HG03139 (cell line): Measurements from ENCODE around the gene STAC2.
"Not testable (repeated sequence)": the region's sequence is repeated elsewhere in the genome, so short reads cannot be mapped to it uniquely, and the experiment has no call there.

Experiments used
- ATAC-seq: cut with Tn5 transposase; IDR thresholded peaks from one replicate; pipeline ENCODE4 v1.9.1; 2021; ENCODE audit not compliant: unreplicated experiment

Gene STAC2, protein sequence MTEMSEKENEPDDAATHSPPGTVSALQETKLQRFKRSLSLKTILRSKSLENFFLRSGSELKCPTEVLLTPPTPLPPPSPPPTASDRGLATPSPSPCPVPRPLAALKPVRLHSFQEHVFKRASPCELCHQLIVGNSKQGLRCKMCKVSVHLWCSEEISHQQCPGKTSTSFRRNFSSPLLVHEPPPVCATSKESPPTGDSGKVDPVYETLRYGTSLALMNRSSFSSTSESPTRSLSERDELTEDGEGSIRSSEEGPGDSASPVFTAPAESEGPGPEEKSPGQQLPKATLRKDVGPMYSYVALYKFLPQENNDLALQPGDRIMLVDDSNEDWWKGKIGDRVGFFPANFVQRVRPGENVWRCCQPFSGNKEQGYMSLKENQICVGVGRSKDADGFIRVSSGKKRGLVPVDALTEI

DNA sequence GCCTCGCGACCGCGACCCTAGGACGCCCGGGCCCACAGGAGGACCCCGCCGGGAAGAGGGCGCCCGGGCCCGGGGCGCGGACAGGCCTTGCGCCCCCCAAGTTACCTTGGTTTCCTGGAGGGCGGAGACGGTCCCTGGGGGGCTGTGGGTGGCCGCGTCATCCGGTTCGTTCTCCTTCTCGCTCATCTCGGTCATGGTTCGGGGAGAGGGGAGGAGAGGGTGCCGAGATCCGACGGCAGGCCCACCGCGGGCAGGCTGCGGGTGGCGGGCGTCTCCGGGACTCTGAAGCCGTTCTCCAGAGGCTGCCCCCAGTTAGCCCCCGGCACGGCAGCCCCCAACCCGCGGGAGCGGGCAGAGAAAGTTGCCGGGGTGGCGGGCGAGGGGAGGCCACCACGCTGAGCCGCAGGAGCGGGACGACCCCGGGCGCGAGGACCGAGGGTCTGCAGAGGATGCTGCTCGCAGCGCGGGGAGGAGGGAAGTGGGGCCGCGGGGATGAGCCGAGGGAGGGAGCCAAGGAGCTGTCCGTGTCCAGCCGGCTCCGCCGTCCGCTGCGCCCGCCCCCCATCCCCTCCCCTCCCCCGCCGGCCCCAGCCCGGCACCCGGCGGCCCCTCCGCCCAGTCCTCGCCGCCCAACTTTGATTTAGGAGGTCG is at the start of gene STAC2:
Gene STAC2 (minus strand): TSS at position 638 of the 651 bp plus-strand sequence. CDS start 443 bp downstream, at position 195.
- no peak for ATAC-seq

DNA sequence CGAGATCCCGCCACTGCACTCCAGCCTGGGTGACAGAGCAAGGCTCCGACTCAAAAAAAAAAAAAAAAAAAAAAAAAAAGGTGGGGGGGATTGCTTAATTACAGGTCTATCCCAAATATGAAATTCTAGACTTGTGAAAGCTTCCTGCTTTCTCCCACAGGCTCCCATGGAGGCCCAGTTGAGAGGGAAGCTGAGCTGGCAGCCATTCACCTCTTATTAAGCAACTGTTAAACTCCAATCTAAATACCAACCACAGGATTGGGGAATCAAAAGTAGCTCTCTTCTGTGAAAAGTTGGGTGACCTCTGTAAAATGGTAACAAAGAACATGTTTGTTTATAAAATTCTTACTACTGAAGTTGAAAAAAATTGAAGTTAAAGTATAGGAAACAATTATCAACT is 45.8 kb upstream of the STAC2 start:
- no peak for ATAC-seq

DNA sequence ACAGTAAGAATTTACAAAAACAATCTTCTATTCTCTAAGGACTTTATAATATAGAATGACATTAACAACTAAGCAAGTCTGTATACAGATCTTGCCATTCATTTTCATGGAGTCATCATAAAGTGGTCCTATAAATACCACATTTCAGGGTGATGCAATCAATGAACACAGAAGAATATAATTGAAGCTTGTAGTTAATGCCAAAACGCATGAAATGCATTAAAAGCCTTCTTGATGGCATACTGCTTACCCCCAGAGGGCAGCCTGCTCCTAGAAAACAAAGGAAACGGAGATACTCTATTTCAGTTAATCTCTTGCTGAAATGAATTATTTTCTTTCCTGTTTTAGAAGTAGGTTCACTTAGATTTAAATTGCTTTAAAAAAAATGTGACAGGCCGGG is 45.2 kb upstream of the STAC2 start:
- no peak for ATAC-seq

DNA sequence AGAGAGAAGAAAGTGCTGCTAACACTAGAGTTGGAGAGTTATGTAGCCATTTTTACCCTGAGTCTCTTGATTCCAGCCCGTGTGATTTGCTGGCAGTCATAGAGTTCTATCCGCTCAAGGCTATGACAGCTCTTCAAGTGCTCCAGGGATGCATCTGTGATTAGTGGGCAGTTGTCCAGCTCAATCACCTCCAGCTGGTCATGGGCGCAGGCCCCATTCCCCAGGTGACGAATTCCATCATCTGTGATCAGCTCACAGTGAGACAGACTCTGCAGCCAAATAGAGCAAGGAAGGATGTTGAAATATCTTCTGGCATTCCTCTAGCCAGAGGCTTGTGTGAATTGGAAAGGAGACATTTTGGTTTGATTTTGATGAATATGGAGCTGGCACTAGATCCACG is 38.4 kb upstream of the STAC2 start:
- ATAC-seq = no peak

DNA sequence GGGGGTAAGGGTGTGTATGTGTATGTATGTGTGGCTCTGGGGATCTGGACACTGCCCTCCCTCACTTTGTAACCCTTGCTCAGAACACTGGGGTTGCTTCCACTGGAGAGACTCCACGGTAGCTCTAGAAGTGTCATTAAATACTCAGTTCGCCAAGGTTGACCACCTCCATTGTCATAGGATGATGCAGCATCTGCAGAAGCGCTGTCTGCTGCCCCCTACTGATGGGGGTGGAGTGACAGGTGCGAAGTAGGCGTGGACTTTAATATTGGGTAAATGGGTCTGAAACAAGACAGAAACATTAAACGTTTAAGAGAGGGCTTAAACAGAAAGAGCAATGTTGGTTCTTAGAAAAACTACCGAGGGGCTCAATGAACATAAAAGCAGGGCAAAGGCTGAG is 35.5 kb upstream of the STAC2 start:
- ATAC-seq = no peak

DNA sequence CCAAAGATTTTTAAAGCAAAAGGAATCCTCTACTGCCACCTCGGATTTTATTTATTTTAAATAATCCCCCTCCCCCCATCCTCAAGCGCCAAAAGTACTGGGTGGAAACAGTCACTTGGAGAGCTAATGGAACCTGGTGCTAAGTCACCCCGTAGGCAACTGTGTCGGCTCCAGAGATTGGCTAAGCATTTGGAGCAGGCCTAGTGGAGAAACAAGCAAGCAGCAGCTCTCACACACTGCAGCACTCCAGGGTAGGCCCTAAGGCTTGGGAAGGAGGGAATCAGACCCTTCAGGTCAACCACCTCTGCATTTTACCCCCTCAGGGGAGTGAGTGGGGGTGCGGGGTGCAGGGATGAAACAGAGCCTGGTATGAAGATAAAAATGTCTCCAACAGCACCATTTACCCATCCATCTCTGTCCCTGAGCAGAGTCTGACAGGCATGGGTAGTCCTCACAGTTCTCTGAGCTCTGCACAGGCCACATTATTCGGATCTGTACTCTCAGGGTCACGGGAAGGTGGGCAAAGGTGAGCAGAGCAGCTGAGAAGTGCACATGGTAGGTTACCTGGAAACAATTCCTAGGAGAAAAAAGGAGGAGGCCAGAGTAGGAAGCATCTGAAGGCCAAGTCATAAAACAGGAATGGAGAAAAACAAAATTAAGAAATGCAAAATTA is 27.2 kb upstream of the STAC2 start:
- no peak for ATAC-seq

DNA sequence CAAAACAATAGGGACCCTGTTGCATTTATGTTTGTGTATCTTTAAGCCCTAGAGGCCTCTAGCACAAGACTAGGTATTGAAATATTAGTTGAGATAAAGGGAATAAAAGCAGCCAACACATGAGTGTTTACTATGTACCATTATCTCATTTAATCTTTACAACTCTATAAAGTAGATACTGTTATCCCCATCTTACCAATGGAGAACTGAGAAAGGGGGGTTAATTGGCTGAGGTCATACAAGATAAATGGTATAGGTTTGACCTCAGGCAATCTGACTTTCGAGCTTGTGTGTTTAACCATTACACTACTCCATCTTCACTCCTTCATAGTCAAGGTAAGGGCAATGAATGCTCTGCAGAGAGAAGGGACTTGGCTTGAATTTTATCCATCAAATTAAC is 26.3 kb upstream of the STAC2 start:
- no peak for ATAC-seq

DNA sequence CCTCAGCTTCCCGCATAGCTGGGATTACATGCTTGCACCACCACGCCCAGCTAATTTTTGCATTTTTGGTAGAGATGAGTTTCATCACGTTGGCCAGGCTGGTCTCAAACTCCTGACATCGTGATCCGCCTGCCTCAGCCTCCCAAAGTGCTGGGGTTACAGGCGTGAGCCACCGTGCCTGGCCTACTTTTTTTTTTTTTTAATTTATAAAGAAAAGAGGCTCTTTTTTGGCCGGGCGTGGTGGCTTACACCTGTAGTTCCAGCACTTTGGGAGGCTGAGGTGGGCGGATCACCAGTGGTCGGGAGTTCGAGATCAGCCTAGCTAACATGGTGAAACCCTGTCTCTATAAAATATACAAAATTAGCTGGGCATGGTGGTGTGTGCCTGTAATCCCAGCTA is 24.3 kb upstream of the STAC2 start:
- not testable (repeated sequence) for ATAC-seq

DNA sequence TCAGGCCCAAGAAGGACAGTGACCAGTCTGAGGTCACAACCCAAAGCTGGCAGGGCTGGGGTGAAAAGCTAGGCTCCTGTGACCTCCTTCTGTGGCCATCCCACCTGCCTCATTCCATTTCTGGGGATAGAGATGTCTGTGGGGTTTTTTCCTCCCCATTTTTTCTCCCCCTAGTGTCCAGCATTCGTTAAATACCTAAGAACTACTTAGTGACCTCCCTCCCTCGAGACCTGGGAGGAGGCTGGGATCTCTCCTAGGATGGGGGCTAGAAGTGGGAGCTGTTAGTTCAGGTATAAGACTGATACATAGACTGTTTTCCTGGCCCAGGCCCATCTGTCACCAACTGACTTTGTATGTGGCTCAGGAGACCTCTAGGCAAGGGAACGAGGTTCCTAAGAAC is 20.5 kb upstream of the STAC2 start:
- ATAC-seq = no peak

DNA sequence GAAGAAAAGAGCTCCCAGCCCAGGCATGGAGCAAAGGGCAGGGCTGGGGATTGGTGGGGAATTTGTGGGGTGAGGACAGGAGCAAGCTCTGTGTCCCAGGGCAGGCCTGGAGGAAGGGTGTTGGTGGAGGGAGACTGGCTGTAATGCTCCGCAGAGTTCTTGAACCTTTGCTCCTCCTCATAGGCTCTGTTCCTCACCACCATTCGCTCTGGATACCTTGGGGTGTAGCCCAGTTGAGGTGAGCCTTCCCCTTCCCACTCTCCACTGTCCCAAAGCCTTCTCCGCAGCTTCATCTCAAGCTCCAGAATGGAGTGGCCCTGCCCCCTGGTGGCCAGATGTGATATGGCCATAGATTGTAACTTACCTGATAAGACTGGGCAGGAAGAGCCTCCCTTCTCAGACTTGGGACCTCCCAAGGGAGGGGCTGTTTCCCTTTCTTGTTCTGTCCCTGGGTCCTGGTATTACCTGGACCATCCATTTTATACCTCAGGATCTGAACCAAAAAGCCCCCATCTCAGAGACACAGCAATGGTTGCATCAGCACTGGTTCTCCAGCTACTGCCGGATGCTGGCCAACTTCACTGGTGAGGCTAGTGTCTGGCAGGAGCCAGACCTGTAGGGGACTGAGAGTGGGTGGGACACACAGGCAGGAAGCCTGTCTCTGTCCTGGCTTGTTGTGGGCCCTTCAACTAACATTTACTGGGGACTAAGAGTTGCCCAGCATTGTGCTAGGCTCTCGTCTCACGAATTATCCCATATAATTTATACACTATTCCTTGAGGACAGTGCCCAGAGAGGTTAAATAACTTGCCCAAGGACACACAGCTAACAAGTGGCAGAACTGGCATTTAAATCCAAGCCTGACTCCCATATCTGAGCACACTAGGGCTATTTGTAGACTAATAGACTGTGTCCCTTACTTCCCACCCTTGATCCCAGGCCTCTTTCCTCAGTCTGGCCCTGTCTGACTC is 19.1 kb upstream of the STAC2 start:
- no peak for ATAC-seq

DNA sequence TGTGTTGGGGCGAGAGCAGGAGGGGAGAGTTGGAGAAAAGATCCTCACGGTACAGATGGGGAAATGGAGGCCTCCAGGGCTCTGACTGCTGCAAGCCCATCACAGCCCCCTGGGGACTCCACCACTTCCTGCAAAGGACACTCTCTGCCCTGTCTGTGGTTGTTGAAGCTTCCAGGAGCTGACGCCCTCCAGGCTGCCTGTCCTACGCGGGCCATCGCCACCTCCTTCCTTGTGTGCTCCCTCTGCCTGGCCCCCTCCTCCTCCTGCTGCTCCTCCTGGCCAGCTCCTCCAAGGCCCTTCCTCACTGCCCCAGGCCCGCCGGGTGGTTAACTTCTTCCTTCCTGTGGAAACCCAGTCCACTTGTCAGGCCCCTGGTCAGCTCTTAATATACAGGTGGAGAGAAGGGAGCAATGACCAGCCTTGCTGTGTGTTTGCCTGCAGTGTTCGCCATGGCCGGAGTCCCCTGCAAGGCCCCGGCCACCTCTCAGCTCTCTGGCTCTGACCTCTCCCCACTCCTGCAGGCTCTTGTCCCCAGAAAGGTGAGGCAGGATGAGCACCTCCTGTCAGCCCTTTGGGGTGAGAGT is 18.4 kb upstream of the STAC2 start:
- no peak for ATAC-seq

DNA sequence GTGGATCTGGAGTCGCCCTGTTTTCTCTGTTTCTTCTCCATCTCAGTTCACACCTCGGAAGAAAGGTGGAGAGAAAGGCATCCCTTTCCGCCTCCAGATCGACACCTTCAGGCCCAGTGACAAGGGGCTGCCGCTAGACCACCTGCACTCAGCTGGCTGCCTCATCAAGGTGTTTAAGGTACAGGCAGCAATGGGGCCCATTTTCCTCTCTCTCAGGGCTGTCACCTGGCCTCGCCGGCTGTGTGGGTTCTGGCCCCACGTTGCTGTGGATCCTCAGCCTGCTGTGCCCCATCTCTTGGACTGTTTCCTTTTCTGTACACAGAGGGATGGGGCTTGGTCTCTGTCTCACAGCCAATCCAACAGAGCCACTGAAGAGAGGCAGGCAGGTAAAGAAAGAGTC is 17.4 kb upstream of the STAC2 start:
- ATAC-seq = no peak

DNA sequence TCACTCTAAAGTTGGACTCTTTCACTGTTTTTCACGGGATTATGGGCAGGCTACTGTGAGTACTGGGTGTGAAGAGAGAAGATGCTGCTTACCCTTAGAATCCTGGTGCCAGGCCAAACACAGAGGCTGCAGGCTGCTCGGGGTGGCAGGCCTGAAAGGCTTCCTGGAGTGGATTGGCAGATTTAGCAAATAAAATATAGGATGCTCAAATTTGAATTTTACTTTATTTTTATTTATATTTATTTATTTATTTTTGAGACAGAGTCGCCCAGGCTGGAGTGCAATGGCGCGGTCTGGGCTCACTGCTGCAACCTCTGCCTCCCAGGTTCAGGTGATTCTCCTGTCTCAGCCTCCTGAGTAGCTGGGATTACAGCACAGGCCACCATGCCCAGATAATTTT is 14.9 kb upstream of the STAC2 start:
- no peak for ATAC-seq

DNA sequence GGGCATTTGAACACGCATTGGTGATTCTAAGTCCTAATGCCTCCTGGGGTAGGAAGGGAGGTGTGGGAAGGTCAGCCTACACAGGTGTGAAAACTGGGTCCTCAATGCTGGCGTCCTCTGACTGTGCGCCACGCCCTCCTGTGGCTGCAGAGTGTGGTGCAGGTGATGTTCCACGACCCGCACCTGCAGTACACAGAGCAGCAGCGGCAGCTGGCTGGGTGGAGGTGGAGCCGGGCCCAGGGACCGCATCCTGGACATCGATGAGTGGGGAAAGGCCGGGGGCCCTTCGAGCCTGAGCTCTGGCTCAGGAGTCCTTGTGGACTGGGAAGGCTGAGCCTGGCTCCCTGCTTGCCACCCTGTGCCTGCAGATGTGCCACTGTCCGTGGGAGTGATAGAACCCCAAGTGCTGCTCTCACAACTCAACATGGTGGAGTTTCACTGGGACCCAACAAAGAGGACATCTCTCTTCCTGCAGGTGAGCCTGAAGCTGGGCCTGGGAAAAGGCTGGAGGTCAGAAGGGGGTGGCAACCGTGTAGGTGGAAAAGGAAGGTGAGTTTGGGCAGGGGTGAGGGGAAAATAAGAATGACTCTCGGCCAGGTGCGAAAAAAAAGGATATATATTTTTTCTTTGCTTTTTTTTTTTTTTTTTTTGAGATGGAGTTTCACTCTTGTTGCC is 14.0 kb upstream of the STAC2 start:
- no peak for ATAC-seq

DNA sequence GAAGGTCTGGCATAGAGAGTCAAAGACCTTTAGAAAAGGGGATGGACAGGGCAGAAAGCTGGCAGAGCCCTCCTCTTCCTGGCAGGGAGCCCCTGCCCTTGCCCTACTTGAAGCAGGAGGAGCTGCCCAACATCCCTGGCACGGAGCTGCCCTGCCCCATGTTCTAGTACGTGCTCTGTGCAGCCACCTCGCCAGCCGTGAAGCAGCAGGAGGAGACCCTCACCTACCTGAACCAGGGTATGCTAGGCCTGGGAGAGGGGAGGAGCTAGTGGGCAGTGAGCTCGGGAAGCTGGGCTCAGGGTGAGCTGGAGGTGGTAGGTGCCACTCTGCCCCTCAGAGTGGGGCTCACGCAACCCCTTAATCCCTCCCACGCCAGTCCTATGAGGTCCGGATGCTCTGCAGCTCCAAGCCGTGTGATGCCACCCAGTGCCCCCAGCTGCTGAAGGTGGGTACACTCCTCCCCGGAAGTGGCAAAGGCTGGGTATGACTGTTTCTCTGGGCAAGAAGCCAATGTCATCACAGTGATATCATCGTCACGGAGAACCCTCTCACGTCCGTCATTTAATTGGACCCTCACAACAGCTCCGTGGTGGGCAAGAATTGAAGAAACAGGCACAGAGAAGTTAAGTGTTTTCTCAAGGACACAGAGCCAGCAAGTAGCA is 12.7 kb upstream of the STAC2 start:
- ATAC-seq = no peak

DNA sequence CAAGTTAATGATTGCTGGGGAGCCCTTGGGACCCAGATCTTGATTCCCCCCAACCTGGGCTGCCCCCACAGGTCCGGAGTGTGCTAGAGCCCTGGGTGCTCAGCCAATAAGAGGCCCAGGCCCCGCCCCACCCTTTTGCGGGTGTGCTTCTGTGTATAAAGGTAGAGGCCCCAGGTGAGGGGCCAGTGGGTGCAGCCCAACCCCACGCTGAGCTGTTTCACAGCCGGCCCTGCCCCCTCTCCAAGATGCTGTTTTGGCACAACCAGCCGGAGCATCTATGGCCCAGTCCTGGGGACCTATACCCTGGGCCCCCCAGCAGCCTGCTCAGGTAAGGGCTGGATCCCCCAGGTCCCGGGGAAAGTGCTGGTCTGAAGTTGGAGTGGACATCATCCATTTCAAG is 11.8 kb upstream of the STAC2 start:
- no peak for ATAC-seq

DNA sequence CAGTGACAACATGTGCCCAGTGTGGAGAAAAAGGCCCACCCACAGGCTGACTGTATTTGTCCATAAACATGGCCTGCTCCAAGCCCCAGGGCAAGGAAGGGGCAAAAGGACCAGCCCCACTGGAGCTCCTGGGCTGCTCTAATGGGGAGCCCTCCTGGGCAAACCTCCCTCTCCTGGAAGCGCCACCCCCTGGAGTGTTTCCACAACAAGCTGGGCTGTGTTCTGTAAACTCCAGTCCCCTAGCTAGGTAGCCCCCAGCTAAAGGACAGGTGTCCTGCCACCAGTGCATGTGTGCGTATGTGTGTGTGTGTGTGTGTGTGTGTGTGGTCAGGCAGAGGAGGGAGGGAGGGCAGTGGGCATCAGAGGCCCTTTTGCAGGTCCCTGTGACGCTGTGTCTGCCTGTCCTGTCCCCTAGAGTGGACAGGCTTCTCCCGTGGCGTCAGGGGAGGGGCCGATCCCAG is 11.3 kb upstream of the STAC2 start:
- ATAC-seq = no peak

DNA sequence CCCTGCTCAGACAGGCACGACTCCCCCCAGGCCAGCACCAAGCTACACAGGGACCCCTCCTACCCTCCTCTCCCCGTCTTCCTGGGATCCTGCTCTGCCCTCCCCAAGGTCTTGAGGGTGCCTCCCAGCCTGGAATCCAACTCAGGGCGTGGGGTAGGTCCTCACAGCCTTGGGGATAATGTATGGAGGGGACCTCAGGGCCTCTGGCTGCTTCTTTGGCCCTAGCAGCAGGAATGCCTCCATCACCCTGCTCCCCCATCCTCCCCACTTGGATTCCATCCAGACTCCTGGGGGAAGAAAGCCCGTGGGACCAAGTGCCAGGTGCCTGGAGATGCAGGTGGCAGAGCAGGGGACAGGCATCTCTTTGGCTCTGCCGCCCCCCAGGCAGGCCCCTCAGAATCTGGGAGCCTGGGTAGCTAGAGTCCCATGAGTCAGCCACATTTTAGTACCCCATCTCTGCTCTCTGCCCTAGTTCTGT is 10.7 kb upstream of the STAC2 start:
- ATAC-seq = no peak
